SH-SY5Y (cell line): ENCODE results near the gene NRP1.

ENCODE experiments used
- GATA2 ChIP-seq: IDR thresholded peaks from 2 replicates; pipeline ENCODE4 v1.6.1; 2011; ENCODE audit warnings: mild to moderate bottlenecking, low read depth, low read length
- GATA3 ChIP-seq: IDR thresholded peaks from 2 replicates; pipeline ENCODE4 v1.6.1; 2011; ENCODE audit warnings: low read depth, mild to moderate bottlenecking, low read length, moderate library complexity

DNA sequence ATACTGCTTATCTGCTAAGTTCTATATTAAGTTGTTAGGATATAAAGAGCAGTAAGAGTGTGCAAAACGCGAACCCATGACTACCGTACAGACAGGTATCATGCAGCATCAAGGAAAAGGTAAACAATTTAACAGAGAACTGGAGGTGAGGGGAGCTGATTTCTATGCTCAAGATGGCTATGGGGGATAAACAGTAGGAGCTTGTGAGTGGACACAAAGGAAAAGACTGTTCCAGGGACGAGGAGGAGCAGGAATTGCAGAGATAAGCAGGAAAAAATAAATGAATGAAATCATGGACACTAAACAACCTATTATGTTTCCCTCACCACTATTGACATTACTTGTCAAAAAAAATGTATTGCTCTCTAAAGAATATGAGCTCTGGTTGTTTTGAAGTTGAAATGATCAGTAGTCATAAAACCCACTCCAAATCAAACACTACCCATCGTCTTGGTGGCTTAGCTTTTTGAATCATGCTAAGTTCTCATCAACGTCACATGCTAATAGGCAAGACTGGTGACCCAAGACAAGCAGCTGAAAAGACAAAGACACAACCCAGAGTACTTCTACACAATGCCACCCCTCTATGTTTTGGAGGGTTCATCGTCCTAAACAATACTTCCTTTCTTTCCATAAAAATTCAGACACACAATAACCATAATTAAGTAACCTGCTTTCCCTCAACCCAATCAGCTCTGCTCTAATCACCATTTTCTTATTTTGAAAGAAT lies 102.7 kb downstream of the NRP1 start:
- TF ChIP-seq GATA2 (no peak), GATA3 (no peak)
